ENCODE results near the gene HYDIN.
"Not testable (repeated sequence)": the region's sequence is repeated elsewhere in the genome, so short reads cannot be mapped to it uniquely, and the experiment has no call there.

GRCh38 chr16:71038421-71038820 is 192.1 kb downstream of the HYDIN start:
- not testable (repeated sequence) for TF ChIP-seq CTCF (IDR thresholded peaks at IDR 0.05; ENCODE audit: poor library complexity); EZH2 (IDR thresholded peaks at IDR 0.05; ENCODE audit: borderline replicate concordance); EZH2phosphoT487 (IDR thresholded peaks at IDR 0.05; ENCODE audit: low read depth, severe bottlenecking, unreplicated experiment)
